ENCODE measurements around the gene ARRB2.

DNA sequence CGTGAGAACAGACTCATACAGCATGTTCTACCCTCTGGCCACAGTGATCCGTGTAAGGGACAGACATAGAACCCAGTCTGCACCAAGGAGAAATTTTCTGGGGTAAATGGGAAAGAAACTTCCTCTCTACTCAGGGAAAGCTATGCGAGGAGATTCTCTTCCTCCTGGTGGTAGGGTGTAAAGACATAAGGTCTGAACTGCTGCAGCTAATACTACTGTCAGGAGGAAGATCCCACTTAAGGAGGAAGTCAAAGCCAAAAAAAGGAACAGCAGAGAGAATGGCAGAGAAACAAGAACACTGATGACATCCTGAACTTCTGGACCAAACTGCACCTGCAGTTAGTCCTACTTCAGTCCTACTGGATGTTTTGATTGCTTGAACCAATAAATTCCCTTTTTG lies 54.2 kb downstream of the ARRB2 start:
- TF ChIP-seq POLR2AphosphoS5 (IDR thresholded peaks at IDR 0.05) (no peak), TAF1 (IDR thresholded peaks at IDR 0.05; ENCODE audit: low read depth) (no peak), SMC3 (conservative IDR thresholded peaks at IDR 0.05; ENCODE audit: poor library complexity) (no peak)
- TF ChIP-seq, protein P1, sequence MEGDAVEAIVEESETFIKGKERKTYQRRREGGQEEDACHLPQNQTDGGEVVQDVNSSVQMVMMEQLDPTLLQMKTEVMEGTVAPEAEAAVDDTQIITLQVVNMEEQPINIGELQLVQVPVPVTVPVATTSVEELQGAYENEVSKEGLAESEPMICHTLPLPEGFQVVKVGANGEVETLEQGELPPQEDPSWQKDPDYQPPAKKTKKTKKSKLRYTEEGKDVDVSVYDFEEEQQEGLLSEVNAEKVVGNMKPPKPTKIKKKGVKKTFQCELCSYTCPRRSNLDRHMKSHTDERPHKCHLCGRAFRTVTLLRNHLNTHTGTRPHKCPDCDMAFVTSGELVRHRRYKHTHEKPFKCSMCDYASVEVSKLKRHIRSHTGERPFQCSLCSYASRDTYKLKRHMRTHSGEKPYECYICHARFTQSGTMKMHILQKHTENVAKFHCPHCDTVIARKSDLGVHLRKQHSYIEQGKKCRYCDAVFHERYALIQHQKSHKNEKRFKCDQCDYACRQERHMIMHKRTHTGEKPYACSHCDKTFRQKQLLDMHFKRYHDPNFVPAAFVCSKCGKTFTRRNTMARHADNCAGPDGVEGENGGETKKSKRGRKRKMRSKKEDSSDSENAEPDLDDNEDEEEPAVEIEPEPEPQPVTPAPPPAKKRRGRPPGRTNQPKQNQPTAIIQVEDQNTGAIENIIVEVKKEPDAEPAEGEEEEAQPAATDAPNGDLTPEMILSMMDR (IDR thresholded peaks at IDR 0.05; ENCODE audit: poor library complexity, severe bottlenecking) = no peak
- TF ChIP-seq, protein P2, sequence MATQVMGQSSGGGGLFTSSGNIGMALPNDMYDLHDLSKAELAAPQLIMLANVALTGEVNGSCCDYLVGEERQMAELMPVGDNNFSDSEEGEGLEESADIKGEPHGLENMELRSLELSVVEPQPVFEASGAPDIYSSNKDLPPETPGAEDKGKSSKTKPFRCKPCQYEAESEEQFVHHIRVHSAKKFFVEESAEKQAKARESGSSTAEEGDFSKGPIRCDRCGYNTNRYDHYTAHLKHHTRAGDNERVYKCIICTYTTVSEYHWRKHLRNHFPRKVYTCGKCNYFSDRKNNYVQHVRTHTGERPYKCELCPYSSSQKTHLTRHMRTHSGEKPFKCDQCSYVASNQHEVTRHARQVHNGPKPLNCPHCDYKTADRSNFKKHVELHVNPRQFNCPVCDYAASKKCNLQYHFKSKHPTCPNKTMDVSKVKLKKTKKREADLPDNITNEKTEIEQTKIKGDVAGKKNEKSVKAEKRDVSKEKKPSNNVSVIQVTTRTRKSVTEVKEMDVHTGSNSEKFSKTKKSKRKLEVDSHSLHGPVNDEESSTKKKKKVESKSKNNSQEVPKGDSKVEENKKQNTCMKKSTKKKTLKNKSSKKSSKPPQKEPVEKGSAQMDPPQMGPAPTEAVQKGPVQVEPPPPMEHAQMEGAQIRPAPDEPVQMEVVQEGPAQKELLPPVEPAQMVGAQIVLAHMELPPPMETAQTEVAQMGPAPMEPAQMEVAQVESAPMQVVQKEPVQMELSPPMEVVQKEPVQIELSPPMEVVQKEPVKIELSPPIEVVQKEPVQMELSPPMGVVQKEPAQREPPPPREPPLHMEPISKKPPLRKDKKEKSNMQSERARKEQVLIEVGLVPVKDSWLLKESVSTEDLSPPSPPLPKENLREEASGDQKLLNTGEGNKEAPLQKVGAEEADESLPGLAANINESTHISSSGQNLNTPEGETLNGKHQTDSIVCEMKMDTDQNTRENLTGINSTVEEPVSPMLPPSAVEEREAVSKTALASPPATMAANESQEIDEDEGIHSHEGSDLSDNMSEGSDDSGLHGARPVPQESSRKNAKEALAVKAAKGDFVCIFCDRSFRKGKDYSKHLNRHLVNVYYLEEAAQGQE (IDR thresholded peaks at IDR 0.05; ENCODE audit: borderline replicate concordance) = no peak

Measured in neural cell (in vitro differentiated cells).